Measurements from ENCODE around the gene NOX5.

DNA sequence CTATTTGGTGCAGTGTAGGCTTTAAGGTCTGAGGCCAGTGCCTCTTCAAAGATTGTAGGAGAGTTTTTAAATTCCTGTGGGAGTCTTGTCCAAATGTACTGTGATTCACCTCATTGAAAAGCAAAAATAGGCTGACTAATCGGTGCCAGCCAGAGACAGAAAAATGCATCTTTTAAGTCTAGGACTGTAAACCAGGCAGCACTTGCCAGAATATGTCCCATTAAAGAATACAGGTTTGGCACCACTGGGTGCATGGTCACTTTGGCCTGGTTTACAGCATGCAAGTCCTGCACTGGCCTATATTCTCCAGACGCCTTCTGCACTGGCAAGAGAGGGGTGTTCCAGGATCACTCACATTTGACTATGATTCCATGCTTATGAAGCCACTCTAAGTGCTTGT lies 20.3 kb upstream of the NOX5 start:
- TF ChIP-seq, protein P1, sequence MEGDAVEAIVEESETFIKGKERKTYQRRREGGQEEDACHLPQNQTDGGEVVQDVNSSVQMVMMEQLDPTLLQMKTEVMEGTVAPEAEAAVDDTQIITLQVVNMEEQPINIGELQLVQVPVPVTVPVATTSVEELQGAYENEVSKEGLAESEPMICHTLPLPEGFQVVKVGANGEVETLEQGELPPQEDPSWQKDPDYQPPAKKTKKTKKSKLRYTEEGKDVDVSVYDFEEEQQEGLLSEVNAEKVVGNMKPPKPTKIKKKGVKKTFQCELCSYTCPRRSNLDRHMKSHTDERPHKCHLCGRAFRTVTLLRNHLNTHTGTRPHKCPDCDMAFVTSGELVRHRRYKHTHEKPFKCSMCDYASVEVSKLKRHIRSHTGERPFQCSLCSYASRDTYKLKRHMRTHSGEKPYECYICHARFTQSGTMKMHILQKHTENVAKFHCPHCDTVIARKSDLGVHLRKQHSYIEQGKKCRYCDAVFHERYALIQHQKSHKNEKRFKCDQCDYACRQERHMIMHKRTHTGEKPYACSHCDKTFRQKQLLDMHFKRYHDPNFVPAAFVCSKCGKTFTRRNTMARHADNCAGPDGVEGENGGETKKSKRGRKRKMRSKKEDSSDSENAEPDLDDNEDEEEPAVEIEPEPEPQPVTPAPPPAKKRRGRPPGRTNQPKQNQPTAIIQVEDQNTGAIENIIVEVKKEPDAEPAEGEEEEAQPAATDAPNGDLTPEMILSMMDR (IDR thresholded peaks at IDR 0.05; ENCODE audit: low read depth, low read length, missing input control), result no peak
- TF ChIP-seq RAD21 (IDR thresholded peaks at IDR 0.05) (no peak), YY1 (IDR thresholded peaks at IDR 0.05) (no peak), GABPA (IDR thresholded peaks at IDR 0.05 in 1 of 2, conservative IDR thresholded peaks at IDR 0.05 in 1 of 2) (no peak), TAF1 (conservative IDR thresholded peaks at IDR 0.05) (no peak), FOXA1 (IDR thresholded peaks at IDR 0.05) (no peak), EGR1 (IDR thresholded peaks at IDR 0.05; ENCODE audit: low read depth in 2 of 2) (no peak), SP1 (IDR thresholded peaks at IDR 0.05) (no peak), NR2F2 (IDR thresholded peaks at IDR 0.05) (no peak), JUND (IDR thresholded peaks at IDR 0.05) (no peak)
- TF ChIP-seq, protein P2, sequence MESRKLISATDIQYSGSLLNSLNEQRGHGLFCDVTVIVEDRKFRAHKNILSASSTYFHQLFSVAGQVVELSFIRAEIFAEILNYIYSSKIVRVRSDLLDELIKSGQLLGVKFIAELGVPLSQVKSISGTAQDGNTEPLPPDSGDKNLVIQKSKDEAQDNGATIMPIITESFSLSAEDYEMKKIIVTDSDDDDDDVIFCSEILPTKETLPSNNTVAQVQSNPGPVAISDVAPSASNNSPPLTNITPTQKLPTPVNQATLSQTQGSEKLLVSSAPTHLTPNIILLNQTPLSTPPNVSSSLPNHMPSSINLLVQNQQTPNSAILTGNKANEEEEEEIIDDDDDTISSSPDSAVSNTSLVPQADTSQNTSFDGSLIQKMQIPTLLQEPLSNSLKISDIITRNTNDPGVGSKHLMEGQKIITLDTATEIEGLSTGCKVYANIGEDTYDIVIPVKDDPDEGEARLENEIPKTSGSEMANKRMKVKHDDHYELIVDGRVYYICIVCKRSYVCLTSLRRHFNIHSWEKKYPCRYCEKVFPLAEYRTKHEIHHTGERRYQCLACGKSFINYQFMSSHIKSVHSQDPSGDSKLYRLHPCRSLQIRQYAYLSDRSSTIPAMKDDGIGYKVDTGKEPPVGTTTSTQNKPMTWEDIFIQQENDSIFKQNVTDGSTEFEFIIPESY (IDR thresholded peaks at IDR 0.05), result no peak
- TF ChIP-seq, protein P3, sequence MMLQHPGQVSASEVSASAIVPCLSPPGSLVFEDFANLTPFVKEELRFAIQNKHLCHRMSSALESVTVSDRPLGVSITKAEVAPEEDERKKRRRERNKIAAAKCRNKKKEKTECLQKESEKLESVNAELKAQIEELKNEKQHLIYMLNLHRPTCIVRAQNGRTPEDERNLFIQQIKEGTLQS (IDR thresholded peaks at IDR 0.05), result no peak
- TF ChIP-seq, protein P4, sequence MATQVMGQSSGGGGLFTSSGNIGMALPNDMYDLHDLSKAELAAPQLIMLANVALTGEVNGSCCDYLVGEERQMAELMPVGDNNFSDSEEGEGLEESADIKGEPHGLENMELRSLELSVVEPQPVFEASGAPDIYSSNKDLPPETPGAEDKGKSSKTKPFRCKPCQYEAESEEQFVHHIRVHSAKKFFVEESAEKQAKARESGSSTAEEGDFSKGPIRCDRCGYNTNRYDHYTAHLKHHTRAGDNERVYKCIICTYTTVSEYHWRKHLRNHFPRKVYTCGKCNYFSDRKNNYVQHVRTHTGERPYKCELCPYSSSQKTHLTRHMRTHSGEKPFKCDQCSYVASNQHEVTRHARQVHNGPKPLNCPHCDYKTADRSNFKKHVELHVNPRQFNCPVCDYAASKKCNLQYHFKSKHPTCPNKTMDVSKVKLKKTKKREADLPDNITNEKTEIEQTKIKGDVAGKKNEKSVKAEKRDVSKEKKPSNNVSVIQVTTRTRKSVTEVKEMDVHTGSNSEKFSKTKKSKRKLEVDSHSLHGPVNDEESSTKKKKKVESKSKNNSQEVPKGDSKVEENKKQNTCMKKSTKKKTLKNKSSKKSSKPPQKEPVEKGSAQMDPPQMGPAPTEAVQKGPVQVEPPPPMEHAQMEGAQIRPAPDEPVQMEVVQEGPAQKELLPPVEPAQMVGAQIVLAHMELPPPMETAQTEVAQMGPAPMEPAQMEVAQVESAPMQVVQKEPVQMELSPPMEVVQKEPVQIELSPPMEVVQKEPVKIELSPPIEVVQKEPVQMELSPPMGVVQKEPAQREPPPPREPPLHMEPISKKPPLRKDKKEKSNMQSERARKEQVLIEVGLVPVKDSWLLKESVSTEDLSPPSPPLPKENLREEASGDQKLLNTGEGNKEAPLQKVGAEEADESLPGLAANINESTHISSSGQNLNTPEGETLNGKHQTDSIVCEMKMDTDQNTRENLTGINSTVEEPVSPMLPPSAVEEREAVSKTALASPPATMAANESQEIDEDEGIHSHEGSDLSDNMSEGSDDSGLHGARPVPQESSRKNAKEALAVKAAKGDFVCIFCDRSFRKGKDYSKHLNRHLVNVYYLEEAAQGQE (IDR thresholded peaks at IDR 0.05), result no peak
- TF ChIP-seq, protein P5, sequence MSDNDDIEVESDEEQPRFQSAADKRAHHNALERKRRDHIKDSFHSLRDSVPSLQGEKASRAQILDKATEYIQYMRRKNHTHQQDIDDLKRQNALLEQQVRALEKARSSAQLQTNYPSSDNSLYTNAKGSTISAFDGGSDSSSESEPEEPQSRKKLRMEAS (IDR thresholded peaks at IDR 0.05), result no peak

All from liver (tissue), 3 donors.